OCI-LY7 (cell line): Measurements from ENCODE around the gene FAM171A2.

Experiments used
- EZH2phosphoT487 ChIP-seq: fragments of 200-600 bp; sonication (generic); IDR thresholded peaks from 2 replicates; pipeline ENCODE4 v1.6.1; 2018; ENCODE audit warnings: low read depth, borderline replicate concordance, mild to moderate bottlenecking, mixed run types, antibody characterized with exemption, low read length, moderate library complexity, mixed read lengths
- TF ChIP-seq, protein P1 (sequence below): fragments of 200-600 bp; sonication (generic); conservative IDR thresholded peaks from 2 replicates; pipeline ENCODE4 v1.5.1; 2014; ENCODE audit warnings: mild to moderate bottlenecking, antibody characterized with exemption, low read length, moderate library complexity, mixed read lengths

DNA sequence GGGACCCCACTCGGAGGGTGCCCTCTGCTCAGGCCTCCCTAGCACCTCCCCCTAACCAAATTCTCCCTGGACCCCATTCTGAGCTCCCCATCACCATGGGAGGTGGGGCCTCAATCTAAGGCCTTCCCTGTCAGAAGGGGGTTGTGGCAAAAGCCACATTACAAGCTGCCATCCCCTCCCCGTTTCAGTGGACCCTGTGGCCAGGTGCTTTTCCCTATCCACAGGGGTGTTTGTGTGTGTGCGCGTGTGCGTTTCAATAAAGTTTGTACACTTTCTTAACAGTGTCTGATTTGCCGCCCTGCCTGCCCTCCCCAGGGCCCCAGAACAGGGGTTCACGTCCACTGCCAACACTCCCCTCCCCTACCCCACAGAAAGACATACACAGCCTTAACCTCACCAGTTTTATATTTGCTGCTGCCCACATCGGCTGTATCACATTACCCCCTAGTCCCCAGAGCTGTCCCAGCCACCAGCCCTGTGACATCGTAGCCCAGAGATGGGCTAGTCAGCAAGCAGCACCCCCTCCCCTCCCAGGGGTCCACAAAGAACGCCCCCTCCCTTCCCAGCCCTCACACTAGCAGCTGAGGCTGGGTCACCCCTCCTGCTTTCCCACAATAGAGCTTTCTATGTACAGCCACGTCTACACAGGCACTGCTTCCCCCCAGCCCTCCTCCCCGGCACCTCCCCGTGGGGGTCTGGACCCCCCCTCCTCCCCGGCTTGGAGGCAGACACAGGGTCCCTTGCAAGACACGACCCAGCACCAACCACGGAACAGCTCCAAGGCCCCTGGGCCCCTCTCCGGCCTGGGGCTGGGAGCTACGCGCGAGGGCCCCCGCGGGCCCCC, 10.6 kb downstream of the FAM171A2 start:
- TF ChIP-seq, protein P1, sequence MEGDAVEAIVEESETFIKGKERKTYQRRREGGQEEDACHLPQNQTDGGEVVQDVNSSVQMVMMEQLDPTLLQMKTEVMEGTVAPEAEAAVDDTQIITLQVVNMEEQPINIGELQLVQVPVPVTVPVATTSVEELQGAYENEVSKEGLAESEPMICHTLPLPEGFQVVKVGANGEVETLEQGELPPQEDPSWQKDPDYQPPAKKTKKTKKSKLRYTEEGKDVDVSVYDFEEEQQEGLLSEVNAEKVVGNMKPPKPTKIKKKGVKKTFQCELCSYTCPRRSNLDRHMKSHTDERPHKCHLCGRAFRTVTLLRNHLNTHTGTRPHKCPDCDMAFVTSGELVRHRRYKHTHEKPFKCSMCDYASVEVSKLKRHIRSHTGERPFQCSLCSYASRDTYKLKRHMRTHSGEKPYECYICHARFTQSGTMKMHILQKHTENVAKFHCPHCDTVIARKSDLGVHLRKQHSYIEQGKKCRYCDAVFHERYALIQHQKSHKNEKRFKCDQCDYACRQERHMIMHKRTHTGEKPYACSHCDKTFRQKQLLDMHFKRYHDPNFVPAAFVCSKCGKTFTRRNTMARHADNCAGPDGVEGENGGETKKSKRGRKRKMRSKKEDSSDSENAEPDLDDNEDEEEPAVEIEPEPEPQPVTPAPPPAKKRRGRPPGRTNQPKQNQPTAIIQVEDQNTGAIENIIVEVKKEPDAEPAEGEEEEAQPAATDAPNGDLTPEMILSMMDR: no peak
- no peak for TF ChIP-seq EZH2phosphoT487
